Loucy (cell line): Measurements from ENCODE around the gene HSF5.

ENCODE experiments used
- H2AFZ ChIP-seq: fragments of 200-600 bp; sonication (generic); 2 replicates; pipeline ENCODE4 v1.6.0; 2016; ENCODE audit warnings: antibody characterized with exemption, mild to moderate bottlenecking, low read length, moderate library complexity
- H3F3A ChIP-seq: fragments of 200-600 bp; 2 replicates; pipeline ENCODE4 v1.6.0; 2016; ENCODE audit warnings: antibody characterized with exemption, low read depth, mild to moderate bottlenecking
- H3K27me3 ChIP-seq: fragments of 200-600 bp; sonication (generic); 2 replicates; pipeline ENCODE4 v1.6.1; 2014; ENCODE audit warnings: low read length, mild to moderate bottlenecking; ENCODE audit not compliant: insufficient read depth, poor library complexity, severe bottlenecking
- H3K36me3 ChIP-seq: fragments of 200-600 bp; sonication (generic); 2 replicates; pipeline ENCODE4 v1.6.1; 2016; ENCODE audit warnings: low read length; ENCODE audit not compliant: insufficient read depth
- H3K4me1 ChIP-seq: fragments of 200-600 bp; sonication (generic); 2 replicates; pipeline ENCODE4 v1.5.1; 2014; ENCODE audit warnings: low read length, mild to moderate bottlenecking; ENCODE audit not compliant: insufficient read depth, poor library complexity, severe bottlenecking
- H3K4me2 ChIP-seq: fragments of 200-600 bp; sonication (generic); 2 replicates; pipeline ENCODE4 v1.6.0; 2014; ENCODE audit warnings: antibody characterized with exemption, low read length, low read depth, mild to moderate bottlenecking; ENCODE audit not compliant: poor library complexity, severe bottlenecking
- H3K4me3 ChIP-seq: fragments of 200-600 bp; sonication (generic); 2 replicates; pipeline ENCODE4 v1.5.1; 2014; ENCODE audit warnings: low read length, mild to moderate bottlenecking, mixed read lengths; ENCODE audit not compliant: poor library complexity, severe bottlenecking
- H3K79me2 ChIP-seq: fragments of 200-600 bp; sonication (generic); 2 replicates; pipeline ENCODE4 v1.6.1; 2014; ENCODE audit warnings: low read length; ENCODE audit not compliant: insufficient read depth
- H3K9ac ChIP-seq: fragments of 200-600 bp; sonication (generic); 2 replicates; pipeline ENCODE4 v1.6.0; 2014; ENCODE audit warnings: mild to moderate bottlenecking, low read depth, low read length, moderate library complexity; ENCODE audit not compliant: poor library complexity, severe bottlenecking
- H3K9me2 ChIP-seq: fragments of 200-600 bp; sonication (generic); replicated peaks from 2 replicates; pipeline ENCODE4 v1.6.1; 2016; ENCODE audit warnings: low read depth, low read length, mixed read lengths
- H3K9me3 ChIP-seq: fragments of 200-600 bp; sonication (generic); 2 replicates; pipeline ENCODE4 v1.6.1; 2014; ENCODE audit warnings: mild to moderate bottlenecking, antibody characterized with exemption, low read length, low read depth; ENCODE audit not compliant: insufficient read depth
- H4K20me1 ChIP-seq: fragments of 200-600 bp; sonication (generic); 2 replicates; pipeline ENCODE4 v1.6.0; 2014; ENCODE audit warnings: antibody characterized with exemption, low read length, mild to moderate bottlenecking; ENCODE audit not compliant: insufficient read depth, poor library complexity, severe bottlenecking
- EZH2phosphoT487 ChIP-seq: fragments of 200-600 bp; IDR thresholded peaks from 2 replicates; pipeline ENCODE4 v1.6.1; 2018; ENCODE audit warnings: antibody characterized with exemption, mild to moderate bottlenecking, moderate library complexity, borderline replicate concordance
- TF ChIP-seq, protein P1 (sequence below): fragments of 200-600 bp; sonication (generic); conservative IDR thresholded peaks from 2 replicates; pipeline ENCODE4 v1.5.1; 2014; ENCODE audit warnings: mild to moderate bottlenecking, antibody characterized with exemption, low read length

Gene HSF5

DNA sequence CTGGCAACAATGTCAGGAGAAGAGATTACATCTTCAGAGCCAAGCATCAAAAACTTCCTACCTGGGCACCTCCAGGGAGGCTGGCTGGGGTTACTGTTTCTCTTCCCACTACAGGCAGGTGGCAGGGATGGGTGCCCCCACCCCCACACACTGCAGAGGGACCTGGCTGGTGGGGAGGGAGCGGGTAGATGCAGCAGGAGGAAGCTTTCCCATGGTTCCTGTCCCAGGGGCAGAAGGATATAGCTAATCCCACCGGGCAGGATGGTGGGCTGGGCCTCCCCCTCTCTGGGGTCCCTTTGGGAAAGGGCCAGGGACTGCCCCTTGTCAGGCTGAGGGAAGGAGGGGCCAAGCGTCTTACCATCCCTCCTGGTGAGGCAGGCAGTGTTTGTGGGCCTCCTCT is 42.9 kb upstream of the HSF5 start:
- TF ChIP-seq, protein P1, sequence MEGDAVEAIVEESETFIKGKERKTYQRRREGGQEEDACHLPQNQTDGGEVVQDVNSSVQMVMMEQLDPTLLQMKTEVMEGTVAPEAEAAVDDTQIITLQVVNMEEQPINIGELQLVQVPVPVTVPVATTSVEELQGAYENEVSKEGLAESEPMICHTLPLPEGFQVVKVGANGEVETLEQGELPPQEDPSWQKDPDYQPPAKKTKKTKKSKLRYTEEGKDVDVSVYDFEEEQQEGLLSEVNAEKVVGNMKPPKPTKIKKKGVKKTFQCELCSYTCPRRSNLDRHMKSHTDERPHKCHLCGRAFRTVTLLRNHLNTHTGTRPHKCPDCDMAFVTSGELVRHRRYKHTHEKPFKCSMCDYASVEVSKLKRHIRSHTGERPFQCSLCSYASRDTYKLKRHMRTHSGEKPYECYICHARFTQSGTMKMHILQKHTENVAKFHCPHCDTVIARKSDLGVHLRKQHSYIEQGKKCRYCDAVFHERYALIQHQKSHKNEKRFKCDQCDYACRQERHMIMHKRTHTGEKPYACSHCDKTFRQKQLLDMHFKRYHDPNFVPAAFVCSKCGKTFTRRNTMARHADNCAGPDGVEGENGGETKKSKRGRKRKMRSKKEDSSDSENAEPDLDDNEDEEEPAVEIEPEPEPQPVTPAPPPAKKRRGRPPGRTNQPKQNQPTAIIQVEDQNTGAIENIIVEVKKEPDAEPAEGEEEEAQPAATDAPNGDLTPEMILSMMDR = no peak

DNA sequence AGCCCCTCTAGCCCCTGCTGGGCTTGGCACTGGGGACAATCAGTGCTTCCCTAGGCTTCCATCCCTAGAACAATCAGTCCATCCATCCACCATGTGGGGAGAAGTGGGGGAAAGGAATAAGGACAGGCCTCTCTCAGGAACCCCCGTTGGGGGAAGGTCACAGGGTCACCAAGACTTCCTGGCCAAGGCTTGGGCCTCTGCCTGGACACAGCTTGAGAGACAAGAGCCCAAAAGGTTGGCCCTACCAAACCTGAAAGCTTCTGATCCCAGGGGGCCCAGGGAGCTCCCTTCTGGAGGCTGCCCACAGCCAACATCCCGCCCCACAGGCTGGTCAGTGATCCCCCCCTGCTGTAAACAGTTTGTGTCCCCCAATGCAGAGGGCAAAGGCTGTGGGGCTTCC is 42.4 kb upstream of the HSF5 start:
- Histone ChIP-seq H3K79me2 (no peaks in the 10 kb centered on the region), H4K20me1 (no peaks in the 10 kb centered on the region), H3K4me3 (no peak overlapping the region), H3K4me1 (peaks cover 14% of the 10 kb centered on the region), H3K9me2 (no peaks in the 10 kb centered on the region), H3K9ac (no peak overlapping the region), H3F3A (no peaks in the 10 kb centered on the region), H3K9me3 (no peaks in the 10 kb centered on the region), H2AFZ (no peak overlapping the region), H3K27me3 (no peaks in the 10 kb centered on the region), H3K4me2 (no peak overlapping the region), H3K36me3 (no peaks in the 10 kb centered on the region)
- no peak for TF ChIP-seq EZH2phosphoT487
- TF ChIP-seq, protein P1 = no peak

More for the DNA sequence above, 42.9 kb upstream of the HSF5 start:
- H3K79me2 ChIP-seq = no peaks in the 10 kb centered on the region
- H2AFZ ChIP-seq = no peak overlapping the region
- no peaks in the 10 kb centered on the region for H4K20me1 ChIP-seq
- H3K4me1 ChIP-seq = peaks cover 13% of the 10 kb centered on the region
- H3K36me3 ChIP-seq = no peaks in the 10 kb centered on the region
- no peaks in the 10 kb centered on the region for H3F3A ChIP-seq
- H3K9me3 ChIP-seq = no peaks in the 10 kb centered on the region
- H3K9me2 ChIP-seq = no peaks in the 10 kb centered on the region
- H3K4me3 ChIP-seq = no peak overlapping the region
- H3K4me2 ChIP-seq = no peak overlapping the region
- H3K27me3 ChIP-seq = no peaks in the 10 kb centered on the region
- no peak overlapping the region for H3K9ac ChIP-seq

DNA sequence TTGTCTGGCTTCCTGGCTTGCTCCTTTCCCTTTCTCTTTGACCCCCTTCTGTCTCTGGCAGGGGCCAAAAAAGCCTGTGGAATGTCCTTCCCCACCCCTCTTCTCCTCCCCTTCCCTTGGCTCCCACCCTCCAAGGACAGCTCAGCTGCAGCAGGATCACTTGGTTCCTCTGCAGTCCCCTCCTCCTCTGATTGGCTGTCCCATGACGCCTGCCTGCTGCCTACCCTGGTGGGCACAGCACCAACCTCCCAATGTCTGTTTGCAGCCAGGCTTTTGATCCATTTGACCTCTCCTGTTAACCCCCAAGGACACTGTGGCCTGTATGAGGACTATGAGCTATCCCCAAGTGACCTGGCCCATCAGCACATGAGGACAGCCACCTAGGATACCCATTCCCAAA is 41.1 kb upstream of the HSF5 start:
- H2AFZ ChIP-seq = no peak overlapping the region
- no peak overlapping the region for H3K9ac ChIP-seq
- no peak overlapping the region for H3K4me2 ChIP-seq
- no peaks in the 10 kb centered on the region for H3K9me2 ChIP-seq
- H3K79me2 ChIP-seq = no peaks in the 10 kb centered on the region
- no peak overlapping the region for H3K4me3 ChIP-seq
- H3K27me3 ChIP-seq = no peaks in the 10 kb centered on the region
- H3K9me3 ChIP-seq = no peaks in the 10 kb centered on the region
- H3F3A ChIP-seq = no peaks in the 10 kb centered on the region
- peaks cover 14% of the 10 kb centered on the region for H3K4me1 ChIP-seq
- no peaks in the 10 kb centered on the region for H3K36me3 ChIP-seq
- H4K20me1 ChIP-seq = no peaks in the 10 kb centered on the region
- no peak for TF ChIP-seq EZH2phosphoT487
- TF ChIP-seq, protein P1 = no peak
